IMR-90 (cell line): ENCODE results near the gene HHIPL1. TPM values are rescaled to one million over a fixed set of nuclear protein-coding genes. Genes with fewer than 3 reads are reported as not detected.

Experiments used
- ATAC-seq: fragments of 200-7000 bp; cut with Tn5 transposase; 2 replicates; pipeline ENCODE4 v1.9.1; 2020; ENCODE audit warnings: low read depth, mild to moderate bottlenecking, moderate library complexity
- BruUV-seq: library from RNA; stranded (reverse); fragments of 400-500 nt; replicated peaks from 2 replicates; lab custom pipeline; 2021; lab: Mats Ljungman, UMichigan
- CTCF ChIA-PET: fragments of 300-600 bp; formaldehyde crosslinking; extraction: SDS; loops from one replicate; lab custom pipeline; 2021; ENCODE audit warnings: antibody characterized with exemption; lab: Yijun Ruan, JAX
- POLR2A ChIA-PET: fragments of 300-600 bp; sonication (Branson Sonifier 250); formaldehyde crosslinking; loops from one replicate; lab custom pipeline; 2022; ENCODE audit warnings: antibody characterized with exemption; ENCODE audit not compliant: unreplicated experiment; lab: Charles Lee
- DNase-seq: peaks from one replicate; pipeline ENCODE4 v3.0.0; 2013
- H2AFZ ChIP-seq: replicated peaks from 2 replicates; pipeline ENCODE3; 2013; ENCODE audit warnings: low read length, mild to moderate bottlenecking; ENCODE audit not compliant: poor library complexity
- H2AK5ac ChIP-seq: 2 replicates; pipeline ENCODE4 v1.6.1; 2013; ENCODE audit warnings: low read depth, low read length, inconsistent platforms
- H2AK9ac ChIP-seq: replicated peaks from 2 replicates; pipeline ENCODE3; 2013; ENCODE audit warnings: mild to moderate bottlenecking, low read depth, low read length, moderate library complexity; ENCODE audit not compliant: poor library complexity
- H2BK120ac ChIP-seq: 2 replicates; pipeline ENCODE4 v1.6.1; 2013; ENCODE audit warnings: low read depth, low read length, inconsistent platforms
- H2BK15ac ChIP-seq: 3 replicates; pipeline ENCODE4 v1.6.1; 2013; ENCODE audit warnings: low read depth, low read length, inconsistent platforms
- H2BK20ac ChIP-seq: 2 replicates; pipeline ENCODE4 v1.6.1; 2013; ENCODE audit warnings: low read depth, mild to moderate bottlenecking, inconsistent platforms, low read length, moderate library complexity
- H2BK5ac ChIP-seq: 2 replicates; pipeline ENCODE4 v1.6.1; 2013; ENCODE audit warnings: mild to moderate bottlenecking, low read depth, low read length, inconsistent platforms; ENCODE audit not compliant: poor library complexity, severe bottlenecking
- H3K14ac ChIP-seq: replicated peaks from 2 replicates; pipeline ENCODE4 v1.6.1; 2013; ENCODE audit warnings: low read depth, low read length, inconsistent platforms
- H3K18ac ChIP-seq: 2 replicates; pipeline ENCODE4 v1.6.1; 2013; ENCODE audit warnings: low read depth, low read length, control low read depth
- H3K23ac ChIP-seq: 2 replicates; pipeline ENCODE4 v1.6.1; 2013; ENCODE audit warnings: low read depth, low read length, inconsistent platforms
- H3K27ac ChIP-seq: 2 replicates; pipeline ENCODE4 v1.5.1; 2013; ENCODE audit warnings: mild to moderate bottlenecking, control low read depth, low read length; ENCODE audit not compliant: insufficient read depth
- H3K27me3 ChIP-seq: 2 replicates; pipeline ENCODE4 v1.6.1; 2013; ENCODE audit warnings: low read length; ENCODE audit not compliant: control insufficient read depth, insufficient read depth
- H3K36me3 ChIP-seq: 2 replicates; pipeline ENCODE4 v1.6.1; 2013; ENCODE audit warnings: low read length, mixed read lengths; ENCODE audit not compliant: control insufficient read depth, insufficient read depth
- H3K4ac ChIP-seq: 2 replicates; pipeline ENCODE4 v1.6.1; 2013; ENCODE audit warnings: low read depth, low read length, inconsistent platforms
- H3K4me1 ChIP-seq: 2 replicates; pipeline ENCODE4 v1.6.1; 2013; ENCODE audit warnings: low read length, mixed read lengths; ENCODE audit not compliant: control insufficient read depth, insufficient read depth
- H3K4me2 ChIP-seq: 2 replicates; pipeline ENCODE4 v1.6.1; 2013; ENCODE audit warnings: low read depth, mild to moderate bottlenecking, control low read depth, low read length, moderate library complexity
- H3K4me3 ChIP-seq: 2 replicates; pipeline ENCODE4 v1.5.1; 2013; ENCODE audit warnings: low read depth, mild to moderate bottlenecking, control low read depth, low read length, moderate library complexity; ENCODE audit not compliant: insufficient read depth
- H3K56ac ChIP-seq: 2 replicates; pipeline ENCODE4 v1.6.1; 2013; ENCODE audit warnings: low read length, inconsistent platforms; ENCODE audit not compliant: insufficient read depth; ENCODE audit errors: extremely low read depth
- H3K79me1 ChIP-seq, 2 experiments: 2 replicates each; pipeline ENCODE4 v1.6.1; 2013; ENCODE audit warnings: low read length in 2 of 2, inconsistent platforms in 1 of 2, low read depth in 1 of 2
- H3K9ac ChIP-seq: 2 replicates; pipeline ENCODE4 v1.6.1; 2013; ENCODE audit warnings: low read depth, low read length, control low read depth
- H3K9me1 ChIP-seq: 2 replicates; pipeline ENCODE4 v1.6.1; 2013; ENCODE audit warnings: low read length, inconsistent platforms; ENCODE audit not compliant: insufficient read depth
- H3K9me3 ChIP-seq: 2 replicates; pipeline ENCODE4 v1.6.1; 2013; ENCODE audit warnings: low read length; ENCODE audit not compliant: control insufficient read depth, insufficient read depth
- H4K20me1 ChIP-seq: 2 replicates; pipeline ENCODE4 v1.6.1; 2013; ENCODE audit warnings: low read length, inconsistent platforms; ENCODE audit not compliant: insufficient read depth
- H4K5ac ChIP-seq: 2 replicates; pipeline ENCODE4 v1.6.1; 2013; ENCODE audit warnings: mild to moderate bottlenecking, low read depth, low read length, control low read depth
- H4K8ac ChIP-seq, 2 experiments: 2 replicates each; pipeline ENCODE4 v1.6.1; 2013; ENCODE audit warnings: low read depth in 2 of 2, low read length in 2 of 2, control low read depth in 1 of 2, inconsistent platforms in 1 of 2
- H4K91ac ChIP-seq: 2 replicates; pipeline ENCODE4 v1.6.1; 2013; ENCODE audit warnings: low read depth, low read length, inconsistent platforms; ENCODE audit not compliant: insufficient read depth
- BHLHE40 ChIP-seq: fragments of 150-350 bp; IDR thresholded peaks from 2 replicates; pipeline ENCODE4 v1.6.1; 2016; ENCODE audit warnings: mild to moderate bottlenecking, low read depth, low read length
- CEBPB ChIP-seq: IDR thresholded peaks from 2 replicates; pipeline ENCODE4 v1.6.1; 2012; ENCODE audit warnings: low read depth, low read length, improper control_type of control experiment
- CHD1 ChIP-seq: IDR thresholded peaks from 2 replicates; pipeline ENCODE4 v1.6.1; 2012; ENCODE audit warnings: low read depth, low read length, improper control_type of control experiment
- CTCF ChIP-seq: conservative IDR thresholded peaks from 2 replicates; pipeline ENCODE4 v1.5.1; 2012; ENCODE audit warnings: mild to moderate bottlenecking, low read depth, low read length, improper control_type of control experiment
- ELK1 ChIP-seq: fragments of 150-350 bp; IDR thresholded peaks from 2 replicates; pipeline ENCODE4 v1.6.1; 2016; ENCODE audit warnings: low read depth, mild to moderate bottlenecking, low read length, moderate library complexity, borderline replicate concordance
- FOS ChIP-seq: fragments of 150-350 bp; IDR thresholded peaks from 2 replicates; pipeline ENCODE4 v1.6.1; 2016; ENCODE audit warnings: low read depth, low read length
- MAFK ChIP-seq: IDR thresholded peaks from 2 replicates; pipeline ENCODE4 v1.6.1; 2012; ENCODE audit warnings: low read depth, low read length, improper control_type of control experiment
- MAZ ChIP-seq: IDR thresholded peaks from 2 replicates; pipeline ENCODE4 v1.6.1; 2012; ENCODE audit warnings: low read depth, mild to moderate bottlenecking, low read length, improper control_type of control experiment, moderate library complexity, borderline replicate concordance
- MXI1 ChIP-seq: IDR thresholded peaks from 2 replicates; pipeline ENCODE4 v1.6.1; 2012; ENCODE audit warnings: low read depth, mild to moderate bottlenecking, low read length, moderate library complexity, borderline replicate concordance
- NFE2L2 ChIP-seq: fragments of 150-350 bp; IDR thresholded peaks from 2 replicates; pipeline ENCODE4 v1.6.1; 2016; ENCODE audit warnings: low read depth, mild to moderate bottlenecking, low read length
- POLR2A ChIP-seq: IDR thresholded peaks from 2 replicates; pipeline ENCODE4 v1.6.1; 2012; ENCODE audit warnings: mild to moderate bottlenecking, low read depth, low read length
- RAD21 ChIP-seq: IDR thresholded peaks from 2 replicates; pipeline ENCODE4 v1.6.1; 2012; ENCODE audit warnings: low read length, improper control_type of control experiment
- RCOR1 ChIP-seq: IDR thresholded peaks from 2 replicates; pipeline ENCODE4 v1.6.1; 2012; ENCODE audit warnings: mild to moderate bottlenecking, low read length, improper control_type of control experiment; ENCODE audit not compliant: insufficient replicate concordance
- RFX5 ChIP-seq: IDR thresholded peaks from 2 replicates; pipeline ENCODE4 v1.8.0; 2012; ENCODE audit warnings: low read depth, mild to moderate bottlenecking, low read length, moderate library complexity
- SMC3 ChIP-seq: fragments of 150-350 bp; IDR thresholded peaks from 2 replicates; pipeline ENCODE4 v1.6.1; 2016; ENCODE audit warnings: low read depth, mild to moderate bottlenecking, antibody characterized with exemption, low read length, moderate library complexity
- USF2 ChIP-seq: fragments of 150-350 bp; IDR thresholded peaks from 2 replicates; pipeline ENCODE4 v1.6.1; 2017; ENCODE audit warnings: mild to moderate bottlenecking, antibody characterized with exemption, low read length, low read depth
- WGBS, 2 experiments: methylation state at CpG; one replicate each; pipeline versions ENCODE4 v1.1.5 to v1.1.7; 2013; ENCODE audit warnings: missing lambda C conversion rate in 2 of 2; ENCODE audit not compliant: insufficient read length in 1 of 2; ENCODE audit errors: extremely low coverage in 2 of 2; 5-methylcytosine and 5-hydroxymethylcytosine counted together
- dilution Hi-C: fragments of 300-500 bp; cut with HindIII; formaldehyde crosslinking; loops from one replicate; pipeline ENCODE4 v1.14.3; 2018; ENCODE audit warnings: low sequenced_read_pairs; ENCODE audit not compliant: unreplicated experiment
- in situ Hi-C: fragments of 300-500 bp; cut with MboI; formaldehyde crosslinking; loops from 3 replicates; pipeline ENCODE4 v1.14.3; 2019; ENCODE audit warnings: low sequenced_read_pairs, inconsistent platforms, mixed read lengths
- intact Hi-C: fragments of 100-400 bp; cut with micrococcal nuclease; formaldehyde crosslinking; loops from 2 replicates; pipeline ENCODE4 v1.10.0; 2022
- polyA plus RNA-seq, 3 experiments: library from polyadenylated mRNA; depleted of rRNA; stranded (reverse); fragments of >200 nt; gene quantifications; 2 replicates each; pipeline ENCODE4 v1.2.3, GENCODE V29; 2012; ENCODE audit warnings: low replicate concordance in 1 of 3
- total RNA-seq: library from RNA; depleted of rRNA; stranded (reverse); fragments of >200 nt; gene quantifications from 2 replicates; pipeline ENCODE4 v1.2.3, GENCODE V29; 2012

Gene HHIPL1
- total and polyA plus RNA-seq, 2 of the 4 experiments (the other 2 are of a cell fraction) = 0.65 to 0.72 TPM

- H3K27me3 ChIP-seq = no peaks in the 10 kb centered on the region
- H4K20me1 ChIP-seq = peaks cover 49% of the 10 kb centered on the region
- no peak overlapping the region for H2BK15ac ChIP-seq
- H3K4ac ChIP-seq = no peak overlapping the region
- ChIA-PET CTCF (no interaction called here), POLR2A (no interaction called here)
- DNase-seq = no peak
- intact Hi-C loops (no loop called here), dilution Hi-C loops (no loop called here), in situ Hi-C loops (no loop called here)
- H3K4me1 ChIP-seq = peaks cover 11% of the 10 kb centered on the region; the same call in 1 of the 2 replicates
- H2AK9ac ChIP-seq = no peak overlapping the region
- H3K9me3 ChIP-seq = no peaks in the 10 kb centered on the region
- H3K79me1 ChIP-seq = peaks cover 22 to 95% of the 10 kb centered on the region in 2 experiments
- no peak overlapping the region for H2BK5ac ChIP-seq
- H3K4me2 ChIP-seq = no peak overlapping the region
- no peak overlapping the region for H3K4me3 ChIP-seq
- H2BK20ac ChIP-seq = no peak overlapping the region
- no peak overlapping the region for H3K56ac ChIP-seq
- no peak overlapping the region for H2AFZ ChIP-seq
- no peak overlapping the region; the same call in 1 of the 2 replicates for H3K23ac ChIP-seq
- H3K14ac ChIP-seq = no peak overlapping the region
- no peak overlapping the region for H4K8ac ChIP-seq
- no peak overlapping the region for H2AK5ac ChIP-seq
- no peaks in the 10 kb centered on the region for H3K36me3 ChIP-seq
- no peak overlapping the region for H2BK120ac ChIP-seq
- no peak for ATAC-seq
- H3K9ac ChIP-seq = no peak overlapping the region
- H3K9me1 ChIP-seq = peaks cover 34% of the 10 kb centered on the region
- H4K5ac ChIP-seq = no peak overlapping the region
- no TSS peak for BruUV-seq
- TF ChIP-seq FOS = no peak
- no peak for TF ChIP-seq CHD1
- no peak for TF ChIP-seq SMC3
- no peak for TF ChIP-seq USF2
- no peak for TF ChIP-seq RFX5
- no peak for TF ChIP-seq NFE2L2
- no peak for TF ChIP-seq ELK1
- TF ChIP-seq POLR2A = no peak
- TF ChIP-seq CEBPB = no peak
- no peak for TF ChIP-seq BHLHE40
- TF ChIP-seq MXI1 = no peak
- no peak for TF ChIP-seq MAFK
- no peak for TF ChIP-seq RAD21
- no peak for TF ChIP-seq MAZ
- TF ChIP-seq RCOR1 = no peak
- no peak for TF ChIP-seq CTCF
- no peak overlapping the region for H3K27ac ChIP-seq
- H3K18ac ChIP-seq = no peak overlapping the region
- H4K91ac ChIP-seq = no peak overlapping the region
- 97% methylated on average over 5 of the region's 7 CpGs; no CpG with 5 or more reads in 1 of the 2 experiments for WGBS, 2 experiments
Measured at GRCh38 chr14:99596772-99597171, 48.2 kb upstream of the HHIPL1 start.
